NT2/D1 (cell line): ENCODE measurements around the gene TRABD2A.
"Not testable (repeated sequence)": the region's sequence is repeated elsewhere in the genome, so short reads cannot be mapped to it uniquely, and the experiment has no call there.

Experiments used
- SUZ12 ChIP-seq: IDR thresholded peaks from 2 replicates; pipeline ENCODE4 v1.6.1; 2011; ENCODE audit not compliant: insufficient read length, insufficient read depth; ENCODE audit errors: extremely low read depth
- YY1 ChIP-seq: IDR thresholded peaks from 2 replicates; pipeline ENCODE4 v1.6.1; 2011; ENCODE audit not compliant: insufficient read length, insufficient read depth

DNA sequence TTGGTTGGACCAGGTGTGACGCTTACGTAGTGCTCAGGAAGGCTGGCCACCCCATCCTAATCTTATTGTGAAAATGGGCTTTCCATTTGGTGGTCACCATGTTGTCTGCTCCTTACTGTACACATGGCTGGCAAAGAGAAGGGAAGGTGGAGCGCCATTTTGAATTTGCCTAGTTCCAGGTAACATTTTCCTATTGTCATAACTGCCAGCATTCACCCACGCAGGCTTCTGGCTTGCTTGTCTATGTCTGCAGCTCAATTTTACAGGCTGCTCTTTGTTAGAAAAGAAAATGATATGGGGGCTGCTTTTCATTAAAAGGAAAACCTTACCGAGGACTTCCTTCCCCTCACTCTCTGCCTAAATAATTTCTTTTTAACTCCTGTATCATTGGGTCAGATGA lies 36.9 kb upstream of the TRABD2A start:
- TF ChIP-seq SUZ12, YY1: not testable (repeated sequence)
